ENCODE data around the gene HSPA12B. TPM values are rescaled to one million over a fixed set of nuclear protein-coding genes. Genes with fewer than 3 reads are reported as not detected.

Gene HSPA12B
- total RNA-seq, 1 experiment from 2014 or later: 6.3 TPM

GRCh38 chr20:3782597-3782996 is 50.1 kb downstream of the HSPA12B start:
- TF ChIP-seq ZNF317 (CRISPR knock-in tag; IDR thresholded peaks at IDR 0.05; ENCODE audit: borderline replicate concordance, low read depth) (no peak), CREM (CRISPR knock-in tag; IDR thresholded peaks at IDR 0.05) (no peak), ZNF512 (CRISPR knock-in tag; IDR thresholded peaks at IDR 0.05; ENCODE audit: borderline replicate concordance) (no peak)
- peaks cover 4% of the 10 kb centered on the region; the same call in 1 of the 2 replicates for H3K36me3 Mint-ChIP-seq
- H3K27me3 Mint-ChIP-seq (ENCODE audit: low read depth): peaks cover 33% of the 10 kb centered on the region
- H3K4me3 Mint-ChIP-seq: no peak overlapping the region
- ATAC-seq: no peak
- ChIA-PET CTCF (interaction anchor here (2.8 to 2.9 kb wide), 2 partner anchors 14 to 66 kb away, joined by 16 to 53 read pairs; partner anchors contain the start of gene ADISSP), POLR2A (no interaction called here)
- peaks cover 37% of the 10 kb centered on the region for H3K4me1 Mint-ChIP-seq
- peak overlapping the region; percentile 60; the same call in 1 of the 2 replicates for H3K27ac Mint-ChIP-seq
- DNase-seq (ENCODE audit: low spot score): no peak
- no peaks in the 10 kb centered on the region for H3K9me3 Mint-ChIP-seq

GRCh38 chr20:3783068-3783489 is 50.6 kb downstream of the HSPA12B start:
- Mint-ChIP-seq H3K9me3 (no peaks in the 10 kb centered on the region), H3K36me3 (peaks cover 4% of the 10 kb centered on the region; the same call in 1 of the 2 replicates), H3K4me1 (peaks cover 37% of the 10 kb centered on the region), H3K27ac (no peak overlapping the region; the same call in 1 of the 2 replicates), H3K4me3 (no peak overlapping the region), H3K27me3 (ENCODE audit: low read depth) (peaks cover 38% of the 10 kb centered on the region)
- POLR2A ChIA-PET: no interaction called here
- no peak for ATAC-seq
- CTCF ChIA-PET: interaction anchor here (1.7 to 2.9 kb wide), 3 partner anchors 15 to 67 kb away, joined by 5 to 53 read pairs (median 16); partner anchors contain the start of gene ADISSP
- no peak for DNase-seq (ENCODE audit: low spot score)
- TF ChIP-seq GRHL2 (CRISPR knock-in tag; IDR thresholded peaks at IDR 0.05; ENCODE audit: insufficient replicate concordance, severe bottlenecking): no peak
- no peak for TF ChIP-seq STAT6 (CRISPR knock-in tag; conservative IDR thresholded peaks at IDR 0.05; ENCODE audit: low read depth)
- TF ChIP-seq CREB1 (CRISPR knock-in tag; IDR thresholded peaks at IDR 0.05): no peak
- TF ChIP-seq AR (CRISPR knock-in tag; IDR thresholded peaks at IDR 0.05): no peak
- TF ChIP-seq GTF2I (CRISPR knock-in tag; conservative IDR thresholded peaks at IDR 0.05): no peak
- TF ChIP-seq ZNF416 (CRISPR knock-in tag; IDR thresholded peaks at IDR 0.05): no peak
- no peak for TF ChIP-seq ZNF396 (CRISPR knock-in tag; IDR thresholded peaks at IDR 0.05; ENCODE audit: borderline replicate concordance)
- TF ChIP-seq ZMAT4 (CRISPR knock-in tag; IDR thresholded peaks at IDR 0.05): no peak
- no peak for TF ChIP-seq ZNF121 (CRISPR knock-in tag; IDR thresholded peaks at IDR 0.05)
- no peak for TF ChIP-seq SMAD3 (CRISPR knock-in tag; IDR thresholded peaks at IDR 0.05; ENCODE audit: borderline replicate concordance)
- no peak for TF ChIP-seq CREM (CRISPR knock-in tag; IDR thresholded peaks at IDR 0.05)
- TF ChIP-seq SP1 (CRISPR knock-in tag; conservative IDR thresholded peaks at IDR 0.05): no peak
- no peak for TF ChIP-seq ZNF532 (CRISPR knock-in tag; IDR thresholded peaks at IDR 0.05; ENCODE audit: borderline replicate concordance)
- no peak for TF ChIP-seq ETV6 (CRISPR knock-in tag; IDR thresholded peaks at IDR 0.05)
- TF ChIP-seq CDX4 (CRISPR knock-in tag; IDR thresholded peaks at IDR 0.05; ENCODE audit: borderline replicate concordance): no peak
- no peak for TF ChIP-seq E2F1 (CRISPR knock-in tag; IDR thresholded peaks at IDR 0.05)
- TF ChIP-seq NFYB (CRISPR knock-in tag; conservative IDR thresholded peaks at IDR 0.05; ENCODE audit: low read depth): no peak
